LoVo (cell line): ENCODE results near the gene HIRIP3.
"Not testable (repeated sequence)": the region's sequence is repeated elsewhere in the genome, so short reads cannot be mapped to it uniquely, and the experiment has no call there.

Source experiments
- DNase-seq: peaks from one replicate; pipeline ENCODE4 v3.0.0-alpha.2; 2016; ENCODE audit warnings: low spot score

Gene HIRIP3

DNA sequence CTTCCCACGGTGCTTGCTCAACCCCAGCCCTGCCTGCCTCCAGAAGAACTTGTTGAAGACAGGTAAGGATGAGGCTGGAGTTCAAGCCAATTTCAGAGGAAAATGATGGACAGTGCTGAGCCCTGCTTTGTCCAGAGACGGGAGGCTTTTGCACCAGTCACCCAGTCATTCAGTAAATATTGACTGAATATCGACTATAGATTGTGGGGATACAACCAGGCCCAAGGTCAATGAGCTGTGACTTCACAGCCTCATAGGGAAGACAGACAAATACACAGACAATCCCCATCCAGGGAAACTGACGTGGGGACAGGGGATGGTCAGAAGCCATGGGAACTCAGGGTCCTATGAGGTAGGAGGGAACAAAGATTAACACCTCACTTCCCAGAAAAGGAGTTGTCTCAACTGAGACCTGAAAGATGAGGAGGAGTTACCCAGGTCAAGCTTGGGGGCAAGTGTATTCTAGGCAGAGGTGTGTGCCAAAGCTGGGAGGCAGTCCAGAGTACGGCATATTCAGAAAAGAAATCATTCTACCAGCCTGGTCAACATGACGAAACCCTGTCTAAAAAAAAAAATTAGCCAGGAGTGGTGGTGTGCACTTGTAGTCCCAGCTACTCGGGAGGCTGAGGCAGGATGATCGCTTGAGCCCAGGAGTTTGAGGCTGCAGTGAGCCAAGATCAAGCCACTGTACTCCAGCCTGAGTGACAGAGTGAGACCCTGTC is 21.3 kb upstream of the HIRIP3 start:
- DNase-seq, result no peak

DNA sequence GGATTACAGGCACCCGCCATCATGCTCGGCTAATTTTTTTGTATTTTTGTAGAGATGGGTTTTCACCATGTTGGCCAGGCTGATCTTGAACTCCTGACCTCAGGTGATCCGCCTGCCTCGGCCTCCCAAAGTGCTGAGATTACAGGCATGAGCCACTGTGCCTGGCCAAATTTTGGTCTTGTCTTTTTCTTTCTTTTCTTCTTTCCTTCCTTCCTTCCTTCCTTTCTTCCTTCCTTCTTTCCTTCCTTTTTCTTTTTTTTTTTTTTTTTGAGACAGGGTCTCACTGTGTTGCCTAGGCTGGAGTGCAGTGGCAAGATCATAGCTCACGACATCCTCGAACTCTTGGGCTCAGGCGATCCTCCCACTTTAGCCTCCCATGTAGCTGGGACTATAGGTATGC is 20.0 kb upstream of the HIRIP3 start:
- DNase-seq, result not testable (repeated sequence)

DNA sequence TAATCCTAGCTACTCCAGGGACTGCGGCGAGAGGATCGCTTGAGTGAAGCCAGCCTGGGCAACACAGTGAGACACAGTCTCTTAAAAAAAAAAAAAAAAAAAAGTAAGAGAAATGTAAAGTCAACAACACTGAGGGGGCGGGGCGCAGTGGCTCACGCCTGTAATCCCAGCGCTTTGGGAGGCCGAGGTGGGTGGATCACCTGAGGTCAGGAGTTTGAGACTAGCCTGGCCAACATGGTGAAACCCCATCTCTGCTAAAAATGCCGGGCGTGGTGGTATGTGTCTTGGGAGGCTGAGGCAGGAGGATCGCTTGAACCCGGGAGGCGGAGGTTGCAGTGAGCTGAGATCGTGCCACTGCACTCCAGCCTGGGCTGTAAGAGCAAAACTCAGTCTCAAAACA is 17.2 kb upstream of the HIRIP3 start:
- not testable (repeated sequence) for DNase-seq

DNA sequence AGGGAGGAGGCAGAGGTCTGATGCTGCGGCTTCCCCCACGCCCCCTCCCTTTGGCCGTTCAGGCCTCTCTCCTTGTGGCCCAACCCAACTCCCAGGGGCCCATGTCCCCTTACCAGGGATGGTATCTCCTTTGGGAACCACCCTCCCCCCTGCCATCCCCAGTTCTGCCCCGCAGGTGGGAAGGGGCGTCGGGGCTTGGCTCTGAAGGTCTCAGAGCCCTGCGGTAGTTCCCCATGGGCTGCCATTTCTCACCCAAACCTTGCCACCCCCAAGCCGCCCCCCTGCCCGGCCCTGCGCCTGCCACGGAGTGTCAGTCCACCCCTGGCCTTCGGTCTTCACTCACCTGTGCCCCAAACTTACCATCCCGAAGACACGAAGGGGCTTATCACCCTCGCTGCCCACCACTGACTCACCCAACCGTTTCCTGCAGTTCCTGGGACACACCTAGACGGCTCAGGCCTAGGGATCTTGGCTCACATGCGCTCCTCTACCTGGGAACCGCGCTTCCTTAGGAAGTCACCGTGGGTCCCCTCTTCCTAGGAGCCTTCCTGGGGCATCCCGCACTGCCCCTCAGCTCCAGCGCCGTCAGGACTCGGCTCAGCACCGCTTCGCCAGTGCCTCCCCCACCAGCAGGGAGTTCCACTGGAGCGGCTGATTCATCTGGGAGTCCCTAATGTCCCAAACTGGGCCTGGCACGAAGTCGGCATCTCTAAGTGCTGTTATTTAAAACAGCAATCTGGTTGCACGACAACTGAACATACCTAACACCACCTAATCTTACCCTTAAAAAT is 16.5 kb upstream of the HIRIP3 start:
- no peak for DNase-seq

DNA sequence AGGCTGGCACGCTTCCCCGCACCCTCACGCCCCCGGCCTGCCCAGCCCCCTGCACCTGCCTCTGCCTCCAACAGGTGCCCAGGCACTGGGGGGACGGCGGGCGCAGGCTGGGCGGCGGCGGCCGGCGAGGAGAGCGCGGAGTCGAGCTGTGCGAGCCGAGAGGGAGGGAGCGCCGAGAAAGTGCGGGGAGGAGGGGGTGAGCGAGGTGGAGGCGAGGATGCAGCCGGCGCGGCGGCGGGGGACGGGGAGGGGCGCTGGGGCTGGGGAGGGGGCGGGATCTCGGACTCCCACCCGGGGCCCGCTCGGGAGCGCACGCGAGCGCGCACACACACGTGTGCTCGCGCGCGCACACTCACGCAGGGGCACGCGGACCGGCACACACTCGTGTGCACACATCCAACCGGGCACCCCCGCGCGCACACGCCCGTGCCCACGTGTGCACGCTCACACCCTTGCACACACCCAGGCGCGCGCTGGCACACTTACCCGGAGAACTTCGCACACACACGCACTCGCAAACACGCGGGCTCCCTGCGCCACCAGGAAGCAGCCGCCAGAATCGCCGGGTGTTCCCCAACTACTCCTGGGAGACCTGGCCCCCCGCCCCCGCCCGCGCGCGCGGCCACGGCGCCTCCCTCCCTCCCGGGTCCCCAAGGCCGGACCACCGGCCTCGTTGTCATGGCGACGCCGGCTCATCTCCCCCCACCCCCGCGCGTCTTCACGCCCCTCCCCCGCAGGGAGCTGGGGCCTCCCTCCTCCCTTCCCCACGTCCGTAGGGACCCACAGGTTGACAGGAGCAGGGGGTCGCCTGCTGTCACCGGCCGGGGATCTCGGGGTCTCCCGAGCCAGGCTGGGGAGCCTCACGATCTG is 15.7 kb upstream of the HIRIP3 start, which contains the start of gene DOC2A:
Gene DOC2A, minus strand, starts transcription at position 184 of the 870 bp plus-strand sequence. CDS start 805 bp downstream, outside the sequence.
- no peak for DNase-seq

DNA sequence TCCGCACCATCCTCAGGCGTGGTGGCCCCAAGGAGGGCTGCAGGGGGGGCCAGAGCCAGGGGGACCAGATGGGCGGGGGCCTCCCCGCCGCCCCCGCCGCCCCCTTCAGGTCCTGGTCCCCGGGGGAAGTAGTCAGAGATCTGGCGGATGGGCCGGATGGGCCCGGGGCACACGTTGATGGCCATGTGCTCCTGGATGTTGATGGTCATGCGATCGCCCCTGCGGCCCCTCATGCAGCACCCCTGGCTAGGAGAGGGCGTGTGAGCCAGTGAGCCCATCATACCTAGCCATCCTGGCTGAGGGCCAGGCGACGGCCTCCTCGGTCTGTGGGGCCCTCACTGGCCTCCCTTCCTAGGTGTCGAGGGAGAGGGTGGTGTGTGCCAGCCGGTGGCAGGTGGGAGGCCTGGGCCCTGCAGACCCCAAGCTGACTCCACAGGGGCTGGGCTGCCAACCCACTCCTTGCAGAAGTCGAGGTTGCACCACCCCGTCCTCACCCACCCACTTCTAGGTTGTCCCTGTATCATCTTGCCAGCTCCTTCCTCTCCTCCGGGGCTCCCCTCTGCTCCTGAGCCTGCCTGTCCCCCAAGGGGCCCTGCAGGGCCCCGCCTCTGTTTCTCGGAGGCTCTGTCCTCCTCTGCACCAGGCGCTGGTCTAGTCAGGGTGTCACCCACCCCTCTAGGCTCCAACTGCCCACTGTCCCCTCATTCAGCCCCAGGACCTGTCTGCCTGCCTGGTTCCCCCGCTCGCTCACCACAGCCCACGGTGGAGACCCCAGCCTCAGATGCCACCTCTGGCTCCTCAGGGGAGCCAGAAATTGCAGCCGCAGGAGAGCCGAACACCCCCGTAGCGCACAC is 14.8 kb upstream of the HIRIP3 start:
- DNase-seq, result no peak

DNA sequence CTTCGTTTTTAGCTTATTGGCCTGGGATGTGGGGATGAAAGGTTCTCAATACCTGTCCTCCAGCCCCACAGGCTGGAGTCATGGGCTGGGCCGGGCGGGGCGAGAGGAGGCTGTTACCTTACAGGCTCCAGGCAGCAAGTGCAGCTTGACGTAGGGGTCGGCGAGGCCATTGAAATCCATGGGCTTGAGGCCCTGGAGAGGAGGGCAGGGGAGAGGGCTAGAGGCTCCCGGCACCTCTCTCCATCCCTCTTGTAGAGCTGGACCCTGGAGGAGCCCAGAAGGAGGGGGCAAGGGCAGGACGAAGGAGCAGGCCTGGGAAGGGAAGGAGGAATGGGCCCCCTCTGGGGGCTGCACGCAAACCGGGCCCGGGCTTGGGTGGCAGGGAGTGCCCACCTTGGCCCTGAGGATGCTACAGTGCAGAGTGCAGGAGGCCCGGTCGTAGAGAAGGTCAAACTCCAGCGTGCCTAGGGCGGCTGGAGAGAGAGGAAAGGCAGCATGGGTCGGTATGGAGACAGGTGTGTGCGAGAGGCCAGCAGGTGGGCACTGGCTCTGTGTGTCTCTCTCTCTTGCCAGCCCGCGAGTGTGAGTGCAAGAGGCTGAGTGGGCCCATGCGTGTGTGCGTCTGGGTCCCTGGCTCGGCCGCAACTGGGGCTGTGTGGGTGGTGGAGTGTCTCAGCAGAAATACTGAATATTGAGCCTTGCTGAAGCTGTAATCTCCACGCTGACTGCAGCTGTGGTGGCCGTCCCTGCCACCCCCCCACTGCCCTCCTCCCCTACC is 13.9 kb upstream of the HIRIP3 start:
- no peak for DNase-seq

DNA sequence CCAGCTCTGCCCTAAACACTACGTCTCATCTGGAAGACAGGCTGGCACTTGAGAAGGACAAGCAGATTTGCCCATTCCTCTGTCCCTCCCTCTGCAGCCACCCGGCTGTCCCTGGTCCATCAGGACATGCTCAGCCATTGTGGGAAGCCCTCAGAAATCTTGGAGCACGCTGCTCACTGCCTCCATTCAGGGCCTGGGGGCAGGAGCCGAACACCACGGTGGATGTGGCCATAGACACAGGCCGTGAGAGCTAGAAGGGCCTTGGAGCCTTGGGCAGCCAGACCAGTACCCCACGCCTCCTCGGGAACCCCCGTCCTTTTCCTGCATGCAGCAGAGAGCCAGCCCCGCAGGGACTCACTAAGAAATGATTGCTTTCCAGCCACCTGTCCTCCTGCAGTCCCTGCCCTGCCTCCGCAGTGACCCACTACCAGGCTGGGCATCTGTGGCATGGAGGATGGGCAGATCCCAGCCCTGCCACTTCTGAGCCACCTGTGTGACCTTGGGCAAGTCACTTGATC is 12.0 kb upstream of the HIRIP3 start:
- DNase-seq, result no peak

DNA sequence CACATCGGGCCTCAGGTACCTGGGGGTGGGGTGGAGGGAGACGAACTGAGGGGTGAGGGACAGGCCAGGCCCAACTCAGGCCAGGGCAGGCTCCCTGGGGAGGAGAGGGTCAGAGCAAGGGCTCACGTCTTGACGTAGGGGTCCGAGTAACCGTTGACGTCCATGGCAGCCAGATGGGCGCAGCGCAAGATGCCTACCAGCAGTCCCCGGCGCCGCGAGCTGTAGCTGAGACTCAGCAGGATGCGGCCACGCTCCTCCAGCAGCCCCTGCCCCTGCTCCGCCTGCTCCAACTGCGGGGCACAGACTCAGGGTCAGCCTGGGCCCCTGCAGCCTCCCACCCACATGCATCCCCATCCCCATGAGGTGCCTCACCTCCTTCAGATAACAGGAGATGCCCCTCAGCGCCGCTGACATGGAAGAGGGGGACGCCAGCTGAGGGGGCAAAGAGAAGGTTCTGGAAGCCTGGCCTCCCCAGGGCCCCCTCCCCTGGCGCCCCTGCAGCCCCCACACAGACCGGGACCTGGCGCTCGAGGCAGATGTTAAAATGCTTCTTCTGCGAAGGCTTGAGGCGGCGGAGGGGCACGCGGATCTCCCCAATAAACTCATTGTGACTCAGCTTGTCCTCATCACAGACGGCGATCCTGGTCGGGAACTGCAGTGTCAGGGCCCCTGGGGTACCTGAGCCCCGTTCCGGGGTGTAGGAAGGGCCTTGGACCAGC is 11.4 kb upstream of the HIRIP3 start:
- no peak for DNase-seq

DNA sequence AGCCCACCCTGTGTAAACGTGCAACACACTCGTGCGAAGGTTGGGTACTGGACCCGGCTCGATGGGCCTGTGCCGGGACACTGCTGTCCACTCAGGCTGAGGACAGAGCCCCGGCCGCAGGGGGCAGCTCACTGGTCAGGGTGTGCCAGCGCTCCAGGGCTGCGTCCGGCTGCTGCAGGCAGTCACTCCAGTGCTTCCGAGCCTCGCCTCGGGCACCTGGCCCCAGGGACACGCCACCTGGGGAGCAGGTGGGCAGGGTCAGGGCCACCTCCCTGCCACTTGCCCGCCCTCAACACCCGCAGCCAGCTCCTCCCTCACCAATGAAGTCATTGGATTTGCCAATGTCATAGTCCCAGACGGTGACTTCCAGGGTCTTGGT is 10.7 kb upstream of the HIRIP3 start:
- no peak for DNase-seq

DNA sequence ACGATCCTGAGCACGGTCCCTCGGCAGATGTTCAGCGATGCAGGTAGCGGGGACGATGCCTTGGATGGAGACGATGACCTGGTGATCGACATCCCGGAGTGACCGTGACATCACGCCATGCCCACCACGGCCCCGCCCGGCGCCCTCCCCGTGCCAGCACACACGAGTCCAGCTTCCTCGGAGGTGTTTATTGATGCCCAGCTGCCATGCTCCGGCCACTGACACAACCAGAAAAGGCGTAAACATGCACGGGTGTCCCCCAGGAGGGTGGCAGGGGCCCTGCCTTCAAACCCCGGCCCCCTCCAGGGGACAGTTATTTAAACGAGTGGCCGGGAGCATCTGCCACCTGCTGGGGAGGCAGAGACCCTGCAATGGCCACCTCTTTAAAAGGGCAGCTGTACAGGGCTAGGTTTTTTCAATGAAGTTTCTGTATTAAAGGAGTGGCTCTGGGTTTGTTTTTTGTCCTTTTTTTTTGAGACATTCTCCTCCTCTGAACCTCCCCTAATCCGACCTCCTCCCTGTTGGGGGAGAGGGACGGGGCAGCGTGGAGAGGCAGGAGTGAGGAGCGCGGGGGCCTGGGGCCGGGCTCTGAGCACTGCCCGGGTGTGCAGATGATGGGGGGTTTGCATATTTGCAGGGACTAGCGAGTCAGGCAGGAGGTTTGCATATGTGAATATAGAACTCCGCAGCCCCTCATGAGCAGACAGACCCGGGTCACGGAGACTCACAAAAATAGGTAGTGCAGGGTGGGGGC is 10.1 kb upstream of the HIRIP3 start:
- peak; percentile 42 for DNase-seq

DNA sequence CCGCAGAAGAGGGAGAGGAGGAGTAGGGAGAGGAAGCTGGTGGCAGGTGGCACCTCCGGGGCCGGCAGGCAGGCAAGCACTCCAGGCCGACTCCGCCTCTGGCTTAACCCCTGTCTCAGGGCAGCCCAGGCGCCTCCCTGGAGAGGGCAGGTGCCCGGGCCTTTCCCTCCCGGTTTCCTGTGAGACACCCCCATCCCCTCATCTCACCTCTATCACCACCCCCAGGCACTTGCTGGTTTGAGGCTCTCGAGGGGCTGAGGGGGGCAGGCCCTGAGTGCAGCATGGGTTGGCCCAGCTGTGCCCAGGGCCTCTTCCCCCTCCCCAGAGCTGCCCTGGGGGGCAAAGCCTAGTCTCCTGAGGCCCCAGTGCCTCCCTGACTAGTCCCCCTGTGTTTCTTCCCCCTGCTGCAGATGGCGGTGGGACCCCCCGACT is 9.4 kb upstream of the HIRIP3 start:
- DNase-seq, result no peak

DNA sequence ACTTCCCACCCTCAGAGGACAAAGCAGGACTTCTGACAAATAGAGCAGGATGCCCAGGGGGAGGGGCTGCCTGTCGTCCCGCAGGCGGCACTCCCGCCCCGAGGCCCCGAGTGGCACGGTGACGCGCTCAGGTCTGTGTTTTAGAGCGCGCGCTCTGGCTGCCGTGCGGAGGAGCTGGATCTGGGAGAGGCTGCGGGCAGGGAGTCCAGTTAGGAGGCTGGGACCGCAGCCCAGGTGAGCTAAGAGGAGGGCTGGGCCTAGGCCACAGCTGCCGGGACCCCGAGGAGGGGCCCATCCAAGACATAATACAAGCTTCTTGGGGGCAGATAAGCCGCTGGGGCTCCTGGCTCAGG is 9.0 kb upstream of the HIRIP3 start:
- no peak for DNase-seq

DNA sequence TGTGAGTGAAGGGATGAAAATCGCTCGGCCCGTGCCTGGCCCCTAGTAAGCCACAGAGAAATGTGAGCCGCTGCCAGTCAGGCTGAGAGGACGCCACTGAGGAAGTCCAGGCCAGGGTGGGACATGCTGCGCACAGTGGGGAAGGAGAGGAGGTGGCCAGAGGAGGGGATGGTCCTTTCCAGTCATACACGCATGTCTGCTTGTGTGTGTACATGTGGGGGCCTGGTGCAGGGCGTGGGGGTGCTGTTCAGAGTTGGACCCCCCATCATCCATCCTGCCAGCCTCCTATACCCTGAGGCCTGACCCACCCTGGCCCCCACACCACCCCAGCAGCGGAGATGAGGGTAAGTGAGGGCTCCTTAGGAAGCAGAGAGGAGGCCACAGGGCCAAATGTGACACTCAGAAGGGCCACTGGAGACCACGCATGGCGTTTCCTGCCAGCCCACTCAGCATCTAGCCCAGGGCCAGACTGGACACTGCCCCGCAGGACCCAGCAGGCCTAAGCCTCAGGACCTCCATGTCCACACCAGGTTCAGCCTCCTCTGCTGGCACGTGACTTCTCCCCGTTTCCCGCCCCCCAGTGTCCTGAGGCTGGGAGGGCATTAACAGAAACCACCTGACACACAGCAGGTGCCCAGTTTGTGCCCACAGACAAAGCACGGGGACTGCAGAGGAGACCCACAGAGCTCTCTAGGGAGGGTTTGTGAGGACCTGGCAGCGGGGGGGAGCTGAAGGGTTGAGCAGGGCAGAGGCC is 8.4 kb upstream of the HIRIP3 start:
- no peak for DNase-seq

DNA sequence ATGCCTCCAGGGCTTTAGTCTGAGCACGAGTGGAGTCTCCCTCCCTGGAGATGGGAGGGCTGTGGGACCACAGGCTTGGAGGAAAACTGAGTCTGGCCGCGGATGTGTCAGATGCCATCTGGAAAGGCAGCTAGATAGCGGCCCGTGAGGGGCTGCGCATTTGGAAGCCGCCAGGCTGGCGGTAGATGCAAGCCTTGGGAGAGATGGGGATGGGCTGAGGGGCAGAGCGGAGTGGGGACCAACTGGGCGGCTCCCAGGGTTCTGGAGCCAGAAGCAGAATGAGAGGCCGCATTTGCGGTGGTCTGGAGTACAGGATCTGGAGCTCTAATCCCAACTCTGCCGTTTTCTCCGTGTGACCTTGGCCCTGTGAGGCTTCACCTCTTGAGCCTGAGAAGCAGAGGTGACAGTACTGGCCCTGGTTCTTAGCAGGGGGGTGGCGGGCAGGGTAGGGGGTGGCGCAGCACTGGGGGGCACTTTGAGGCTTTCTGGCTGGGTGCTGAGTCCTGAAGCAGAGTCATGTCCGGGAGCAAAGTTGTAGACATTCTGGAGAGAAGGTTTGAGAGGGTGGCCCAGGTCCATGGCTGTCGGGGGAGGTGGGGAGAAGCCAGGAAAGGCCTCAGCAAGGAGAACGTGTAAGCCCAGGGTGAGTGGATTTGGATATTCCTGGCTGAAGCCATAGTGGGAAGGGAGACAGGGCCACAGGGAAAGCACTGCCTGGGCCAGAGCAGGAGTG is 7.4 kb upstream of the HIRIP3 start:
- no peak for DNase-seq

DNA sequence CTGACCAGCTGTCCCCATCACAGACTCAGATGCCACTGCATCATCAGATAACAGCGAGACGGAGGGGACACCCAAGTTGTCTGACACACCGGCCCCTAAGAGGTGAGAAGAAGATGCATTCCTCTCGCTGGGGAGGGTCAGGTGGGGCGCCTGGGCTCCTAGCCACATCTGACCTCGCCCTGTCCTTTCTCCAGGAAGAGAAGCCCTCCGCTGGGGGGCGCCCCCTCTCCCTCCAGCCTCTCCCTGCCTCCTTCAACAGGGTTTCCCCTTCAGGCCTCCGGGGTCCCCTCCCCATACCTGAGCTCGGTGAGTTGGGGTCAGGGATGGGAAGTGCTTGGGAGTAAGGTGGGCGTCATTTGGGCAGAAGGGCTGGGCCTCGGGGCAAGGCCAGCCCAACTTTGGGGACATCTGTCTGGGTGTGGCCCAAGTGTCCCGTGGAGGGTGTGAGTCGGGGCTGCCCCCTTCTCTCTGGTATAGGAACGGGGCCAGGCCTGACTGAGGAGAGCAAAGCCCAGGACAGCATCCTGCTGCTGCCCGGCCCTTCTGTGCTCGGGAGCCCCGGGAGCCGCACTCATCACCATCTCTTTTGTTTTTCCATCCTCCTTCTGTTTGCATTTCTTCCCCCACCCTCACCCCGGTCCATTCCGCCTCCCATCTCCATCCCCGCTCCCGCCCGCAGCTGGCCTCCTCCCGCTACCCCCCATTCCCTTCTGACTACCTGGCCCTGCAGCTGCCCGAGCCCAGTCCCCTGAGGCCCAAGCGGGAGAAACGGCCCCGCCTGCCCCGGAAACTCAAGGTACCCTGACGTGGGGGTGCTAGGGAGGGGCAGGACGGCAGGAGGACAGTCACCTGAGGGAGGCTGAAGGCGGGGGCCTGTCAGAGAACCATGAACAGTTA is 5.6 kb upstream of the HIRIP3 start:
- DNase-seq, result no peak

DNA sequence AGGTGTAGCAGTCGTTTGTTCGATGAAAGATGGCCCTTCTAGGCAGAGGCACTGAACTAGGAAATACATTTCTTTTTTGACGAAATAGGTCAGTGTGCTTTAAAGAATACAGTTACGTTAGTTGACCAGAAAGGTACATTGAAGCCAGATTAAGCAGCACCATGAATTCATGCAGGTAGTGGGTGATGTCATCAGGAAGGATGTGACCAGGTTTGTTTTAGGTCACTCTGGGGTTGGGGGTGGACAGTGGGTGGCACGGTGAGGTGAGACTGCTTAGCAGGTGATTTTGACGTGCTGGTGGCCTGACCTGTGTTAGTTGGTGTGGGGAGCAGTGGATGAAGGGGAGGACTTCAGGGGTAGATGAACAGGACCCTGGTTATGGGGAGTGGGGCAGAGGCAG is 4.2 kb upstream of the HIRIP3 start:
- DNase-seq, result no peak
